SW480 (cell line): Measurements from ENCODE around the gene ROR2.

Experiments
- DNase-seq: peaks from one replicate; pipeline ENCODE4 v3.0.0-alpha.2; 2016; ENCODE audit warnings: low spot score

The ROR2 gene

GRCh38 chr9:91736898-91737601 lies 213.0 kb downstream of the ROR2 start:
- no peak for DNase-seq

GRCh38 chr9:91736311-91736710 lies 213.7 kb downstream of the ROR2 start:
- no peak for DNase-seq

- no peak for DNase-seq
Observed at GRCh38 chr9:91735049-91735448, 215.0 kb downstream of the ROR2 start.

- peak; percentile 20 for DNase-seq
Observed at GRCh38 chr9:91734371-91734981, 215.6 kb downstream of the ROR2 start.

- DNase-seq, result no peak
Observed at GRCh38 chr9:91733006-91733624, 216.9 kb downstream of the ROR2 start.

- no peak for DNase-seq
Observed at GRCh38 chr9:91732187-91733005, 217.6 kb downstream of the ROR2 start.

- DNase-seq, result no peak
Observed at GRCh38 chr9:91730806-91731205, 219.2 kb downstream of the ROR2 start.

- DNase-seq, result no peak
Observed at GRCh38 chr9:91729558-91729842, 220.5 kb downstream of the ROR2 start.

- DNase-seq, result no peak
Observed at GRCh38 chr9:91727972-91728371, 222.1 kb downstream of the ROR2 start.

- DNase-seq, result peak; percentile 72
Observed at GRCh38 chr9:91727316-91727861, 222.6 kb downstream of the ROR2 start.

GRCh38 chr9:91726406-91727100 lies 223.5 kb downstream of the ROR2 start:
- DNase-seq, result no peak

- no peak for DNase-seq
Observed at GRCh38 chr9:91725651-91726050, 224.4 kb downstream of the ROR2 start.

- DNase-seq, result no peak
Observed at GRCh38 chr9:91724609-91725505, 225.2 kb downstream of the ROR2 start.

- no peak for DNase-seq
Observed at GRCh38 chr9:91724068-91724440, 226.0 kb downstream of the ROR2 start.

GRCh38 chr9:91723420-91724067 lies 226.5 kb downstream of the ROR2 start:
- DNase-seq, result no peak

- no peak for DNase-seq
Observed at GRCh38 chr9:91720751-91721705, 229.0 kb downstream of the ROR2 start.

GRCh38 chr9:91720313-91720712 lies 229.7 kb downstream of the ROR2 start:
- DNase-seq, result no peak

- DNase-seq, result no peak
Observed at GRCh38 chr9:91718071-91718470, 232.0 kb downstream of the ROR2 start.

GRCh38 chr9:91716815-91717214 lies 233.2 kb downstream of the ROR2 start:
- no peak for DNase-seq
